ENCODE data around the gene KMT5C.

The KMT5C gene

GRCh38 chr19:55391702-55392615, 52.3 kb downstream of the KMT5C start:
- Histone ChIP-seq H3F3A (ENCODE audit: low read depth) (no peaks in the 10 kb centered on the region), H3K4me3 (ENCODE audit: low read length, poor library complexity, severe bottlenecking) (no peak overlapping the region)

GRCh38 chr19:55392820-55393761, 53.4 kb downstream of the KMT5C start:
- Histone ChIP-seq H3K79me2 (ENCODE audit: insufficient read depth, low read length) (peaks cover 23% of the 10 kb centered on the region), H3K36me3 (ENCODE audit: insufficient read depth, low read length) (peaks cover 15% of the 10 kb centered on the region; the same call in 1 of the 2 replicates), H3K4me3 (ENCODE audit: low read length, poor library complexity, severe bottlenecking) (no peak overlapping the region), H2AFZ (ENCODE audit: low read length) (no peak overlapping the region), H3K27me3 (ENCODE audit: insufficient read depth, low read length, poor library complexity, severe bottlenecking) (no peaks in the 10 kb centered on the region), H3K9ac (ENCODE audit: low read depth, low read length, poor library complexity, severe bottlenecking) (no peak overlapping the region), H3K9me2 (replicated peaks; ENCODE audit: low read depth, low read length) (no peaks in the 10 kb centered on the region), H3K4me2 (ENCODE audit: low read depth, low read length, poor library complexity, severe bottlenecking) (no peak overlapping the region), H3K9me3 (ENCODE audit: insufficient read depth, low read depth, low read length) (no peaks in the 10 kb centered on the region), H4K20me1 (ENCODE audit: insufficient read depth, low read length, poor library complexity, severe bottlenecking) (peaks cover 36% of the 10 kb centered on the region), H3K4me1 (ENCODE audit: insufficient read depth, low read length, poor library complexity, severe bottlenecking) (peaks cover 13% of the 10 kb centered on the region), H3F3A (ENCODE audit: low read depth) (no peaks in the 10 kb centered on the region)
- TF ChIP-seq EZH2phosphoT487 (IDR thresholded peaks at IDR 0.05; ENCODE audit: borderline replicate concordance): no peak
- TF ChIP-seq, protein P1, sequence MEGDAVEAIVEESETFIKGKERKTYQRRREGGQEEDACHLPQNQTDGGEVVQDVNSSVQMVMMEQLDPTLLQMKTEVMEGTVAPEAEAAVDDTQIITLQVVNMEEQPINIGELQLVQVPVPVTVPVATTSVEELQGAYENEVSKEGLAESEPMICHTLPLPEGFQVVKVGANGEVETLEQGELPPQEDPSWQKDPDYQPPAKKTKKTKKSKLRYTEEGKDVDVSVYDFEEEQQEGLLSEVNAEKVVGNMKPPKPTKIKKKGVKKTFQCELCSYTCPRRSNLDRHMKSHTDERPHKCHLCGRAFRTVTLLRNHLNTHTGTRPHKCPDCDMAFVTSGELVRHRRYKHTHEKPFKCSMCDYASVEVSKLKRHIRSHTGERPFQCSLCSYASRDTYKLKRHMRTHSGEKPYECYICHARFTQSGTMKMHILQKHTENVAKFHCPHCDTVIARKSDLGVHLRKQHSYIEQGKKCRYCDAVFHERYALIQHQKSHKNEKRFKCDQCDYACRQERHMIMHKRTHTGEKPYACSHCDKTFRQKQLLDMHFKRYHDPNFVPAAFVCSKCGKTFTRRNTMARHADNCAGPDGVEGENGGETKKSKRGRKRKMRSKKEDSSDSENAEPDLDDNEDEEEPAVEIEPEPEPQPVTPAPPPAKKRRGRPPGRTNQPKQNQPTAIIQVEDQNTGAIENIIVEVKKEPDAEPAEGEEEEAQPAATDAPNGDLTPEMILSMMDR (conservative IDR thresholded peaks at IDR 0.05; ENCODE audit: low read length): no peak

More at GRCh38 chr19:55391702-55392615, 52.3 kb downstream of the KMT5C start:
- H3K79me2 ChIP-seq (ENCODE audit: insufficient read depth, low read length): peaks cover 34% of the 10 kb centered on the region
- no peak overlapping the region for H3K4me2 ChIP-seq (ENCODE audit: low read depth, low read length, poor library complexity, severe bottlenecking)
- no peak for TF ChIP-seq EZH2phosphoT487 (IDR thresholded peaks at IDR 0.05; ENCODE audit: borderline replicate concordance)
- TF ChIP-seq, protein P1 (conservative IDR thresholded peaks at IDR 0.05; ENCODE audit: low read length): no peak
- no peaks in the 10 kb centered on the region for H3K9me2 ChIP-seq (replicated peaks; ENCODE audit: low read depth, low read length)
- no peaks in the 10 kb centered on the region for H3K27me3 ChIP-seq (ENCODE audit: insufficient read depth, low read length, poor library complexity, severe bottlenecking)
- H3K4me1 ChIP-seq (ENCODE audit: insufficient read depth, low read length, poor library complexity, severe bottlenecking): peaks cover 24% of the 10 kb centered on the region
- peaks cover 23% of the 10 kb centered on the region; the same call in 1 of the 2 replicates for H3K36me3 ChIP-seq (ENCODE audit: insufficient read depth, low read length)
- H3K9me3 ChIP-seq (ENCODE audit: insufficient read depth, low read depth, low read length): no peaks in the 10 kb centered on the region
- H4K20me1 ChIP-seq (ENCODE audit: insufficient read depth, low read length, poor library complexity, severe bottlenecking): peaks cover 47% of the 10 kb centered on the region
- no peak overlapping the region for H2AFZ ChIP-seq (ENCODE audit: low read length)
- no peak overlapping the region for H3K9ac ChIP-seq (ENCODE audit: low read depth, low read length, poor library complexity, severe bottlenecking)
